ENCODE measurements around the gene INS. TPM values are rescaled to one million over a fixed set of nuclear protein-coding genes. Genes with fewer than 3 reads are reported as not detected.

INS gene
- total and polyA plus RNA-seq, 4 donors = 0.16 to 0.37 TPM; not detected in 2

GRCh38 chr11:2116680-2117079, 44.3 kb downstream of the INS start (continued):
- no peak for TF ChIP-seq JUND (IDR thresholded peaks at IDR 0.05)
- no peak for TF ChIP-seq HNF4G (IDR thresholded peaks at IDR 0.05)
- no peak for TF ChIP-seq ZBTB33 (IDR thresholded peaks at IDR 0.05)
- no peak for TF ChIP-seq ATF3 (IDR thresholded peaks at IDR 0.05)
- no peak for TF ChIP-seq RAD21 (IDR thresholded peaks at IDR 0.05)
- no peak for TF ChIP-seq NR2F2 (IDR thresholded peaks at IDR 0.05)
- no peak for TF ChIP-seq RXRA (IDR thresholded peaks at IDR 0.05)
- no peak for TF ChIP-seq EGR1 (IDR thresholded peaks at IDR 0.05; ENCODE audit: low read depth in 2 of 2)
- TF ChIP-seq MAX (IDR thresholded peaks at IDR 0.05) = no peak
- TF ChIP-seq HNF4A (conservative IDR thresholded peaks at IDR 0.05) = no peak
- TF ChIP-seq SP1 (IDR thresholded peaks at IDR 0.05) = no peak
- TF ChIP-seq FOXA2 (IDR thresholded peaks at IDR 0.05) = no peak

GRCh38 chr11:2115308-2115707, 45.7 kb downstream of the INS start:
- TF ChIP-seq ATF3 (IDR thresholded peaks at IDR 0.05) = no peak
- no peak for TF ChIP-seq YY1 (IDR thresholded peaks at IDR 0.05)
- TF ChIP-seq TAF1 (conservative IDR thresholded peaks at IDR 0.05) = no peak
- TF ChIP-seq NR2F2 (IDR thresholded peaks at IDR 0.05) = no peak
- TF ChIP-seq GABPA (IDR thresholded peaks at IDR 0.05 in 1 of 2, conservative IDR thresholded peaks at IDR 0.05 in 1 of 2) = no peak
- TF ChIP-seq HNF4G (IDR thresholded peaks at IDR 0.05) = no peak
- 98% methylated on average over 12 of the region's 12 CpGs for WGBS
- no peaks in the 10 kb centered on the region for H3K27me3 ChIP-seq (ENCODE audit: control insufficient read depth in 4 of 4, insufficient read depth in 4 of 4, low read length in 3 of 4)
- no peak for DNase-seq (ENCODE audit: low spot score)
- no peaks in the 10 kb centered on the region for H3K36me3 ChIP-seq (ENCODE audit: control insufficient read depth in 4 of 4, insufficient read depth in 3 of 4, low read depth in 1 of 4, low read length in 3 of 4)
- no peaks in the 10 kb centered on the region for H3K4me1 ChIP-seq (ENCODE audit: control insufficient read depth in 4 of 4, insufficient read depth in 4 of 4, low read length in 3 of 4)
- peaks cover 0 to 5% (median 4%) of the 10 kb centered on the region in 4 donors for H3K9me3 ChIP-seq (ENCODE audit: control insufficient read depth in 4 of 4, low read length in 3 of 4)
- no peak overlapping the region for H3K27ac ChIP-seq (ENCODE audit: low read depth in 1 of 2, low read length in 2 of 2)
- no peak overlapping the region for H3K9ac ChIP-seq (ENCODE audit: low read depth in 1 of 2, low read length in 2 of 2)
- no peak overlapping the region for H3K4me3 ChIP-seq (ENCODE audit: low read depth in 1 of 3, low read length in 3 of 3)

GRCh38 chr11:2114430-2115241, 46.4 kb downstream of the INS start:
- Histone ChIP-seq H3K9ac (ENCODE audit: low read depth in 1 of 2, low read length in 2 of 2) (no peak overlapping the region), H3K4me3 (ENCODE audit: low read depth in 1 of 3, low read length in 3 of 3) (no peak overlapping the region), H3K9me3 (ENCODE audit: control insufficient read depth in 4 of 4, low read length in 3 of 4) (peaks cover 0 to 5% (median 4%) of the 10 kb centered on the region in 4 donors), H3K27ac (ENCODE audit: low read depth in 1 of 2, low read length in 2 of 2) (no peak overlapping the region), H3K27me3 (ENCODE audit: control insufficient read depth in 4 of 4, insufficient read depth in 4 of 4, low read length in 3 of 4) (no peaks in the 10 kb centered on the region), H3K36me3 (ENCODE audit: control insufficient read depth in 4 of 4, insufficient read depth in 3 of 4, low read depth in 1 of 4, low read length in 3 of 4) (no peaks in the 10 kb centered on the region), H3K4me1 (ENCODE audit: control insufficient read depth in 4 of 4, insufficient read depth in 4 of 4, low read length in 3 of 4) (no peaks in the 10 kb centered on the region)
- DNase-seq (ENCODE audit: low spot score) = no peak
- WGBS = 88% methylated on average over 32 of the region's 32 CpGs
- TF ChIP-seq TAF1 (conservative IDR thresholded peaks at IDR 0.05) (no peak), RXRA (IDR thresholded peaks at IDR 0.05) (peak in 1 of 2 donors; percentile 18), ATF3 (IDR thresholded peaks at IDR 0.05) (no peak), NR2F2 (IDR thresholded peaks at IDR 0.05) (peak; percentile 18), YY1 (IDR thresholded peaks at IDR 0.05) (no peak), FOXA2 (IDR thresholded peaks at IDR 0.05) (no peak), JUND (IDR thresholded peaks at IDR 0.05) (no peak), SP1 (IDR thresholded peaks at IDR 0.05) (peak; percentile 16), REST (IDR thresholded peaks at IDR 0.05) (no peak), MAX (IDR thresholded peaks at IDR 0.05) (no peak), CTCF (IDR thresholded peaks at IDR 0.05; ENCODE audit: low read depth, low read length, missing input control) (no peak)

All from liver (tissue), 9 donors.